GM10847 (cell line): ENCODE measurements around the gene PATJ.

Source experiments
- POLR2A ChIP-seq: IDR thresholded peaks from 2 replicates; pipeline ENCODE4 v1.6.1; 2011; ENCODE audit not compliant: insufficient read length; ENCODE audit errors: extremely low read depth

Gene PATJ

GRCh38 chr1:62029704-62030103 is 287.4 kb downstream of the PATJ start:
- TF ChIP-seq POLR2A: no peak

GRCh38 chr1:62034790-62035189 is 292.5 kb downstream of the PATJ start:
- no peak for TF ChIP-seq POLR2A

- TF ChIP-seq POLR2A: no peak
These were observed 295.0 kb downstream of the PATJ start for GRCh38 chr1:62037274-62037673.

GRCh38 chr1:62038594-62039284 is 296.5 kb downstream of the PATJ start:
- TF ChIP-seq POLR2A: no peak

- TF ChIP-seq POLR2A: no peak
These were observed 298.2 kb downstream of the PATJ start for GRCh38 chr1:62040450-62040849.

GRCh38 chr1:62040973-62041372 is 298.7 kb downstream of the PATJ start:
- TF ChIP-seq POLR2A: no peak

- TF ChIP-seq POLR2A: no peak
These were observed 300.9 kb downstream of the PATJ start for GRCh38 chr1:62043154-62043553.

- TF ChIP-seq POLR2A: no peak
These were observed 303.3 kb downstream of the PATJ start for GRCh38 chr1:62045574-62045973.

GRCh38 chr1:62046927-62047326 is 304.6 kb downstream of the PATJ start:
- no peak for TF ChIP-seq POLR2A

- TF ChIP-seq POLR2A: no peak
These were observed 307.9 kb downstream of the PATJ start for GRCh38 chr1:62050165-62050564.

- TF ChIP-seq POLR2A: no peak
These were observed 310.7 kb downstream of the PATJ start for GRCh38 chr1:62052946-62053345.

GRCh38 chr1:62054188-62054587 is 311.9 kb downstream of the PATJ start:
- TF ChIP-seq POLR2A: no peak

GRCh38 chr1:62057230-62057629 is 314.9 kb downstream of the PATJ start:
- TF ChIP-seq POLR2A: no peak

GRCh38 chr1:62057641-62058290 is 315.5 kb downstream of the PATJ start:
- no peak for TF ChIP-seq POLR2A

- TF ChIP-seq POLR2A: no peak
These were observed 316.7 kb downstream of the PATJ start for GRCh38 chr1:62058956-62059355.

GRCh38 chr1:62062087-62062486 is 319.8 kb downstream of the PATJ start:
- TF ChIP-seq POLR2A: no peak

GRCh38 chr1:62064829-62065407 is 322.6 kb downstream of the PATJ start:
- TF ChIP-seq POLR2A: no peak

- TF ChIP-seq POLR2A: no peak
These were observed 324.4 kb downstream of the PATJ start for GRCh38 chr1:62066713-62067112.
